NCI-H510A treated with DMSO at 0.1 percent for 48 hours (cell line): ENCODE data around the gene HSP90AA1.

ENCODE experiments used
- DNase-seq: peaks from one replicate; lab custom pipeline; 2025; lab: John Stamatoyannopoulos, UW

HSP90AA1 gene

GRCh38 chr14:102039157-102039556 is 47.7 kb downstream of the HSP90AA1 start:
- no peak for DNase-seq

GRCh38 chr14:102037686-102038085 is 49.2 kb downstream of the HSP90AA1 start:
- no peak for DNase-seq

DNA sequence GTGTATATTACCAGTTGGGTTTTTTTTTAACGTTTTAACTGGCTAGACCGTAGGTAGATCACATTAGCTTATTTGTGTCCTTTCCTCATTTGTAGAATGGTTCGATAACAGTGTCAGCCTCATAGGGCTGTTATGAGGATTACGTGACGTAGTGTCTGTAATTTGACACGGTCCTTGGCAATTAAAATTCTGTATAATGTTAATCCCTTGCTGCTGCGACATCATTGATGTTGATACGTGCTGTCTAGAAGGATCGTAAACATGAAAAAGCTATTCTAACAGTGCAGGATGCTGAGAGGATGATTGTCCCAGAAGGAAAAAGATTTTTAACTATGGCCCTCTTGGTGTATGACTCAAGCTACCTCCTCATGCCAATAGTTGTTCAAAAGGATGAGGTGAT is 50.9 kb downstream of the HSP90AA1 start:
- no peak for DNase-seq

DNA sequence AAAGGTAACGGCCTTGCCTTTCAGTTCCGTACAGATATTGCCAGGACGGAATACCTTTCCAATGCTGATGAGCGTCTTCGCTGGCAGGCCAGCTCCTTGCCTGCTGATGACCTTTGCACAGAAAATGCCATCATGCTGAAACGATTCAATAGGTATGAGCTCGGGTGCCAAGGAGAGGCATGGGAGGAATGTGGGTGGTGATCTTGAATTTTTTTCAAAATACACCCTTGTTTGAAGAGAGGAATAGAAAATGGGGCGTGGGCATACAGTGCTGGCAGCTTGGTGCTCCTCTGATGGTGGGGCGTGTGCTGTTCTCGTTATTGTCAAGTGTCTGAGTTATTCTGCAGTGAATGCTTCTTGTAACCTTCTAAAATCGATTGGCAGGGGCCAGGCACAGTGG is 52.5 kb downstream of the HSP90AA1 start:
- DNase-seq: no peak

- no peak for DNase-seq
Observed at GRCh38 chr14:102033241-102033640, 53.6 kb downstream of the HSP90AA1 start.
